HG02763 (cell line): ENCODE results near the gene PPFIA3.

Source experiments
- ATAC-seq: cut with Tn5 transposase; IDR thresholded peaks from one replicate; pipeline ENCODE4 v1.9.1; 2021; ENCODE audit warnings: mild to moderate bottlenecking, moderate library complexity; ENCODE audit not compliant: unreplicated experiment

Gene PPFIA3

GRCh38 chr19:49102303-49102702 lies 17.0 kb upstream of the PPFIA3 start:
- ATAC-seq = no peak

GRCh38 chr19:49103331-49104085 lies 15.8 kb upstream of the PPFIA3 start:
- no peak for ATAC-seq

- ATAC-seq = no peak
These were observed 15.0 kb upstream of the PPFIA3 start for GRCh38 chr19:49104229-49104864.

- ATAC-seq = no peak
These were observed 12.7 kb upstream of the PPFIA3 start for GRCh38 chr19:49106648-49107135.

- ATAC-seq = no peak
These were observed 11.5 kb upstream of the PPFIA3 start for GRCh38 chr19:49107625-49108459.

- ATAC-seq = no peak
These were observed 10.3 kb upstream of the PPFIA3 start for GRCh38 chr19:49109051-49109450.

- no peak for ATAC-seq
These were observed 9.6 kb upstream of the PPFIA3 start for GRCh38 chr19:49109569-49110233.

GRCh38 chr19:49110567-49110966 lies 8.8 kb upstream of the PPFIA3 start:
- ATAC-seq = no peak

GRCh38 chr19:49111218-49111998 lies 7.9 kb upstream of the PPFIA3 start:
- no peak for ATAC-seq

GRCh38 chr19:49113762-49114629 lies 5.3 kb upstream of the PPFIA3 start, which contains the start of gene LIN7B:
Gene LIN7B (plus strand): TSS chr19:49114370. CDS start chr19:49114405, 35 bp downstream.
- ATAC-seq = peak; percentile 53

GRCh38 chr19:49114630-49115363 lies 4.5 kb upstream of the PPFIA3 start:
- ATAC-seq = no peak

GRCh38 chr19:49116544-49116943 lies 2.8 kb upstream of the PPFIA3 start:
- ATAC-seq = no peak

GRCh38 chr19:49117677-49118564 lies 1.4 kb upstream of the PPFIA3 start:
- ATAC-seq = no peak

- ATAC-seq = peak; percentile 80
These were observed 556 bp upstream of the PPFIA3 start, which contains the start of gene C19orf73 for GRCh38 chr19:49118565-49119410. Gene C19orf73 (minus strand): TSS chr19:49119143. CDS start chr19:49119022, 121 bp downstream.

GRCh38 chr19:49120325-49120683 lies 960 bp downstream of the PPFIA3 start:
- no peak for ATAC-seq

- ATAC-seq = no peak
These were observed 1.5 kb downstream of the PPFIA3 start for GRCh38 chr19:49120868-49121267.
